ENCODE results near the gene TAAR9. TPM values are rescaled to one million over a fixed set of nuclear protein-coding genes. Genes with fewer than 3 reads are reported as not detected.

Gene TAAR9
- total and polyA plus RNA-seq, 2 donors from 2014 or later, result not detected

DNA sequence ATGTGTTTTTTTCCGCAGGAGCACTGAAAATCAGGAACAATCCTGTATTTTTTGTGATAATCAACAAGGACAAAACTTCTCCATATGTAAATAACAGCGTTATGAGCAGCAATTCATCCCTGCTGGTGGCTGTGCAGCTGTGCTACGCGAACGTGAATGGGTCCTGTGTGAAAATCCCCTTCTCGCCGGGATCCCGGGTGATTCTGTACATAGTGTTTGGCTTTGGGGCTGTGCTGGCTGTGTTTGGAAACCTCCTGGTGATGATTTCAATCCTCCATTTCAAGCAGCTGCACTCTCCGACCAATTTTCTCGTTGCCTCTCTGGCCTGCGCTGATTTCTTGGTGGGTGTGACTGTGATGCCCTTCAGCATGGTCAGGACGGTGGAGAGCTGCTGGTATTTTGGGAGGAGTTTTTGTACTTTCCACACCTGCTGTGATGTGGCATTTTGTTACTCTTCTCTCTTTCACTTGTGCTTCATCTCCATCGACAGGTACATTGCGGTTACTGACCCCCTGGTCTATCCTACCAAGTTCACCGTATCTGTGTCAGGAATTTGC is 32.2 kb downstream of the TAAR9 start, which contains the start of gene TAAR6:
Gene TAAR6, plus strand, starts transcription at position 102 of the 557 bp plus-strand sequence. Its CDS starts 0 bp downstream, at position 102.
- Histone ChIP-seq H3K27me3 (ENCODE audit: control insufficient read depth, insufficient read depth, low read length) (no peaks in the 10 kb centered on the region), H3K9me3 (ENCODE audit: control insufficient read depth in 2 of 3, insufficient read depth in 1 of 3, low read length in 3 of 3) (no peaks in the 10 kb centered on the region), H3K9ac (ENCODE audit: low read length in 3 of 3) (no peak within 1 kb of the TSS), H3K36me3 (ENCODE audit: control insufficient read depth in 2 of 3, insufficient read depth in 3 of 3, low read length in 3 of 3) (no peaks in the 10 kb centered on the region), H3K4me1 (ENCODE audit: control insufficient read depth in 2 of 3, insufficient read depth in 2 of 3, low read depth in 1 of 3, low read length in 3 of 3) (no peaks in the 10 kb centered on the region), H3K4me3 (ENCODE audit: low read length in 3 of 3) (no peak within 1 kb of the TSS), H3K27ac (ENCODE audit: low read depth in 2 of 2, low read length in 2 of 2) (no peak within 1 kb of the TSS)
- TF ChIP-seq, protein P1, sequence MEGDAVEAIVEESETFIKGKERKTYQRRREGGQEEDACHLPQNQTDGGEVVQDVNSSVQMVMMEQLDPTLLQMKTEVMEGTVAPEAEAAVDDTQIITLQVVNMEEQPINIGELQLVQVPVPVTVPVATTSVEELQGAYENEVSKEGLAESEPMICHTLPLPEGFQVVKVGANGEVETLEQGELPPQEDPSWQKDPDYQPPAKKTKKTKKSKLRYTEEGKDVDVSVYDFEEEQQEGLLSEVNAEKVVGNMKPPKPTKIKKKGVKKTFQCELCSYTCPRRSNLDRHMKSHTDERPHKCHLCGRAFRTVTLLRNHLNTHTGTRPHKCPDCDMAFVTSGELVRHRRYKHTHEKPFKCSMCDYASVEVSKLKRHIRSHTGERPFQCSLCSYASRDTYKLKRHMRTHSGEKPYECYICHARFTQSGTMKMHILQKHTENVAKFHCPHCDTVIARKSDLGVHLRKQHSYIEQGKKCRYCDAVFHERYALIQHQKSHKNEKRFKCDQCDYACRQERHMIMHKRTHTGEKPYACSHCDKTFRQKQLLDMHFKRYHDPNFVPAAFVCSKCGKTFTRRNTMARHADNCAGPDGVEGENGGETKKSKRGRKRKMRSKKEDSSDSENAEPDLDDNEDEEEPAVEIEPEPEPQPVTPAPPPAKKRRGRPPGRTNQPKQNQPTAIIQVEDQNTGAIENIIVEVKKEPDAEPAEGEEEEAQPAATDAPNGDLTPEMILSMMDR (IDR thresholded peaks at IDR 0.05; ENCODE audit: borderline replicate concordance, extremely low read depth, insufficient read depth), result no peak
- intact Hi-C loops (cut with DNase I), result no loop called here
- DNase-seq (no peak), FAIRE-seq (no peak)

DNA sequence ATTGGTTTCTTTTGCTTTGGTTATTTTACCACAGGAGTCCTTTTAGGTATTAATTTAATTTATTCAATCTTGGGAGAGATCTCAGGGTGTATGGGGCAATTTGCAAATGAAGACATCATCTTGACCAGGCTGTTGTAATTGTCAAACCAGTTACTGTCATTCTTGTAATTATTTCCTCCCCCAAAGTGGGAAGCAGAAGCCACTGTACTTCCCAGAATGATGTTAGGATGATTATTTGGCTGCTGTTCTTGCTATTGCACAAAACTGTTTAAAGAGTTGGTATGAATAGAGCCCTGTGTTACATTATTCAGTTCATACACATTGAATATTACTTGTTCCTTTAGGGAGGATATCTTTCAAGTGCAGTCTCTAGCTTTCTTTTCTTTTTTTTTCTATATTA is 33.7 kb downstream of the TAAR9 start:
- no peak overlapping the region for H3K4me3 ChIP-seq (ENCODE audit: low read length in 3 of 3)
- no peak for DNase-seq
- H3K9me3 ChIP-seq (ENCODE audit: control insufficient read depth in 2 of 3, insufficient read depth in 1 of 3, low read length in 3 of 3), result no peaks in the 10 kb centered on the region
- H3K27me3 ChIP-seq (ENCODE audit: control insufficient read depth, insufficient read depth, low read length), result no peaks in the 10 kb centered on the region
- H3K4me1 ChIP-seq (ENCODE audit: control insufficient read depth in 2 of 3, insufficient read depth in 2 of 3, low read depth in 1 of 3, low read length in 3 of 3), result no peaks in the 10 kb centered on the region
- no peak for FAIRE-seq
- H3K36me3 ChIP-seq (ENCODE audit: control insufficient read depth in 2 of 3, insufficient read depth in 3 of 3, low read length in 3 of 3), result no peaks in the 10 kb centered on the region
- H3K9ac ChIP-seq (ENCODE audit: low read length in 3 of 3), result no peak overlapping the region
- TF ChIP-seq, protein P1 (IDR thresholded peaks at IDR 0.05; ENCODE audit: borderline replicate concordance, extremely low read depth, insufficient read depth), result no peak
- intact Hi-C loops (cut with DNase I), result no loop called here
- H3K27ac ChIP-seq (ENCODE audit: low read depth in 2 of 2, low read length in 2 of 2), result no peak overlapping the region

GRCh38 chr6:132584698-132585097 is 46.6 kb downstream of the TAAR9 start:
- no peak overlapping the region for H3K9ac ChIP-seq (ENCODE audit: low read length in 3 of 3)
- H3K9me3 ChIP-seq (ENCODE audit: control insufficient read depth in 2 of 3, insufficient read depth in 1 of 3, low read length in 3 of 3), result no peaks in the 10 kb centered on the region
- DNase-seq, result no peak
- no peaks in the 10 kb centered on the region for H3K4me1 ChIP-seq (ENCODE audit: control insufficient read depth in 2 of 3, insufficient read depth in 2 of 3, low read depth in 1 of 3, low read length in 3 of 3)
- no peaks in the 10 kb centered on the region for H3K36me3 ChIP-seq (ENCODE audit: control insufficient read depth in 2 of 3, insufficient read depth in 3 of 3, low read length in 3 of 3)
- intact Hi-C loops (cut with DNase I), result no loop called here
- no peaks in the 10 kb centered on the region for H3K27me3 ChIP-seq (ENCODE audit: control insufficient read depth, insufficient read depth, low read length)
- no peak for FAIRE-seq
- TF ChIP-seq, protein P1 (IDR thresholded peaks at IDR 0.05; ENCODE audit: borderline replicate concordance, extremely low read depth, insufficient read depth), result no peak
- H3K27ac ChIP-seq (ENCODE audit: low read depth in 2 of 2, low read length in 2 of 2), result no peak overlapping the region
- no peak overlapping the region for H3K4me3 ChIP-seq (ENCODE audit: low read length in 3 of 3)

DNA sequence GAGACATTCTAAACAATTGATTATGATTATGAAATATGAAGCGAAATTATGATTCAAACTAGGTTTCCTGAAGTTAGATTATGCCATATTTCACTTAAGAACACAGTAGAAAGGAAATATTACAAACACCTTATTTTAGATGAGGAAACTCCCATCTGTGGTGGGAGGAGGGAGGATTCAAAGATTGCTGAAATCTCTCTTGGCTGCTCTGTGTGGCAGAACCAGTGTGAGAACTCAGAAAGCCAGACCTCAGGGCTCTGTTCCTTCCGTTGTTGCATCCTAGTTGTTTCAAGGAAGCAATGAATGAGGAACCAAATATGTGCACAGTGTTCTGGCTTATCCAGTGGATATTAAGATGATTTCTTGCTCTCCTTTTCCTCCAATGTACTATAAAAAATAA is 49.3 kb downstream of the TAAR9 start:
- no peak for DNase-seq
- TF ChIP-seq, protein P1 (IDR thresholded peaks at IDR 0.05; ENCODE audit: borderline replicate concordance, extremely low read depth, insufficient read depth), result no peak
- intact Hi-C loops (cut with DNase I), result no loop called here
- Histone ChIP-seq H3K27me3 (ENCODE audit: control insufficient read depth, insufficient read depth, low read length) (no peaks in the 10 kb centered on the region), H3K36me3 (ENCODE audit: control insufficient read depth in 2 of 3, insufficient read depth in 3 of 3, low read length in 3 of 3) (no peaks in the 10 kb centered on the region), H3K9ac (ENCODE audit: low read length in 3 of 3) (no peak overlapping the region), H3K4me1 (ENCODE audit: control insufficient read depth in 2 of 3, insufficient read depth in 2 of 3, low read depth in 1 of 3, low read length in 3 of 3) (no peaks in the 10 kb centered on the region), H3K27ac (ENCODE audit: low read depth in 2 of 2, low read length in 2 of 2) (no peak overlapping the region), H3K9me3 (ENCODE audit: control insufficient read depth in 2 of 3, insufficient read depth in 1 of 3, low read length in 3 of 3) (no peaks in the 10 kb centered on the region), H3K4me3 (ENCODE audit: low read length in 3 of 3) (no peak overlapping the region)
- FAIRE-seq, result no peak

Measured in kidney (tissue), 14 donors.